Suprapubic skin (tissue), 4 donors: Measurements from ENCODE around the gene DLGAP4.

ENCODE experiments used
- CTCF ChIP-seq, 2 donors: fragments of 200-600 bp in 1 of 2; fragments of 450-650 bp in 1 of 2; sonication (generic) in 1 of 2; IDR thresholded peaks; one replicate each; pipeline ENCODE4 v1.5.1; 2016 to 2019; ENCODE audit warnings: antibody characterized with exemption in 2 of 2, mild to moderate bottlenecking in 1 of 2, moderate library complexity in 1 of 2
- EP300 ChIP-seq: sonication (generic); formaldehyde crosslinking; IDR thresholded peaks from one replicate; pipeline ENCODE4 v1.6.1; 2017; ENCODE audit warnings: antibody characterized with exemption
- POLR2A ChIP-seq, 2 donors: fragments of 450-650 bp; IDR thresholded peaks; one replicate each; pipeline ENCODE4 v1.6.1; 2017; ENCODE audit warnings: antibody characterized with exemption in 2 of 2, mild to moderate bottlenecking in 2 of 2, moderate library complexity in 2 of 2
- POLR2AphosphoS5 ChIP-seq, 3 donors: sonication (generic); formaldehyde crosslinking; IDR thresholded peaks; one replicate each; pipeline ENCODE4 v1.6.1; 2017; ENCODE audit warnings: antibody characterized with exemption in 3 of 3

- TF ChIP-seq POLR2A (IDR thresholded peaks at IDR 0.05) (no peak), CTCF (IDR thresholded peaks at IDR 0.05) (no peak), POLR2AphosphoS5 (IDR thresholded peaks at IDR 0.05) (no peak), EP300 (no peak)
Measured at GRCh38 chr20:36308353-36308752, 2.2 kb downstream of the DLGAP4 start.
